PC-9 (cell line): ENCODE results near the gene EFCAB9.

ENCODE experiments used
- CTCF ChIP-seq: fragments of 200-600 bp; sonication (generic); conservative IDR thresholded peaks from 2 replicates; pipeline ENCODE4 v1.6.1; 2017; ENCODE audit warnings: mixed run types, antibody characterized with exemption, mild to moderate bottlenecking, moderate library complexity
- EZH2 ChIP-seq: fragments of 200-600 bp; sonication (generic); IDR thresholded peaks from 2 replicates; pipeline ENCODE4 v1.8.0; 2017; ENCODE audit warnings: antibody characterized with exemption, low read depth

GRCh38 chr5:172248637-172249036, 54.7 kb downstream of the EFCAB9 start:
- TF ChIP-seq CTCF (no peak), EZH2 (no peak)
